ENCODE results near the gene CCDC66. TPM values are rescaled to one million over a fixed set of nuclear protein-coding genes. Genes with fewer than 3 reads are reported as not detected.

The CCDC66 gene
- polyA plus RNA-seq, 4 donors = 25.7 to 59.7 (median 41.8) TPM

- no peak for DNase-seq (ENCODE audit: low read depth in 4 of 4, low spot score in 2 of 4)
These were observed 63.4 kb downstream of the CCDC66 start for GRCh38 chr3:56620371-56620770.

DNA sequence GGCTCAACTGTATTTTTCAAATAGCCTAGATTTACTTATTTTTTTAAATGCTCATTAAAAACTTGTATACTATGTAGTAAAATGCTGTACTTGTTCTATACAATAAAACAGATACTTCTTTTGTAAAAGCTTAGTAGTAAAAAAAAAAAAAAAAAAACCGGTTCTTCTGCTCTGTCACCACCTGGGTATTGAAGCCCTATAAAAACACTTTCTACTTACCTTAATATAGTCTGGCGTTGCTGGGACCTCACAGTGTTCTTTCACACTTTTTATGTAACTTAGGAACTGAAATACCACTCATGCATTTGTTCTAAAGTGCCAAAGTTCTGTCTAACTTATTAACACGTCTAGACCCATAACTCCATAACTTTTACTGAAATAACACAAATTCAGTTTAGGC is 64.7 kb downstream of the CCDC66 start:
- peak in 1 of 4 donors; percentile 4 for DNase-seq (ENCODE audit: low read depth in 4 of 4, low spot score in 2 of 4)

GRCh38 chr3:56622381-56622780 is 65.4 kb downstream of the CCDC66 start:
- no peak for DNase-seq (ENCODE audit: low read depth in 4 of 4, low spot score in 2 of 4)

DNA sequence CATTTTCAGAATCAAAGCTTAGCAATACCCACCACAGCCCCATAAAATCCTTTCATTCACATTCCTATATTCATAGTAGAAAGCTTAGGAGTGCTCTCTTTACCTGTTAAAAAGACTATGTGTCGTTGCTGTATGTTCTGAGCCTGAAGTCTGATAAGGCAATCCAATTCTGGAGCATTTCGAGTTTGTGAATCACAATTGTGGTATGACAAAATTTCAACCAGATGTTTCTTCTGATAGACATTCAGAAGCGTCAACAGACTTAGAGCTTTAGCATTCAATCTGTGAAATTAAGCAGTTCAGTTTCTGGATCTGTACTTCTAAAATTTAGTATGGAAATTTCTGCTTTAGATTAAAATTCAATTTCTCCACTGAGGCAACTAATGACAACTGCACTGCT is 67.8 kb downstream of the CCDC66 start:
- no peak for DNase-seq (ENCODE audit: low read depth in 4 of 4, low spot score in 2 of 4)

- DNase-seq (ENCODE audit: low read depth in 4 of 4, low spot score in 2 of 4) = peak in 3 of 4 donors; percentile 11 to 43 (median 26)
These were observed 72.1 kb downstream of the CCDC66 start for GRCh38 chr3:56629047-56629446.

- DNase-seq (ENCODE audit: low read depth in 4 of 4, low spot score in 2 of 4) = peak in 3 of 4 donors; percentile 11 to 19 (median 15)
These were observed 72.5 kb downstream of the CCDC66 start for GRCh38 chr3:56629451-56629850.

GRCh38 chr3:56630966-56631365 is 74.0 kb downstream of the CCDC66 start:
- no peak for DNase-seq (ENCODE audit: low read depth in 4 of 4, low spot score in 2 of 4)

- no peak for DNase-seq (ENCODE audit: low read depth in 4 of 4, low spot score in 2 of 4)
These were observed 76.2 kb downstream of the CCDC66 start for GRCh38 chr3:56633181-56633580.

DNA sequence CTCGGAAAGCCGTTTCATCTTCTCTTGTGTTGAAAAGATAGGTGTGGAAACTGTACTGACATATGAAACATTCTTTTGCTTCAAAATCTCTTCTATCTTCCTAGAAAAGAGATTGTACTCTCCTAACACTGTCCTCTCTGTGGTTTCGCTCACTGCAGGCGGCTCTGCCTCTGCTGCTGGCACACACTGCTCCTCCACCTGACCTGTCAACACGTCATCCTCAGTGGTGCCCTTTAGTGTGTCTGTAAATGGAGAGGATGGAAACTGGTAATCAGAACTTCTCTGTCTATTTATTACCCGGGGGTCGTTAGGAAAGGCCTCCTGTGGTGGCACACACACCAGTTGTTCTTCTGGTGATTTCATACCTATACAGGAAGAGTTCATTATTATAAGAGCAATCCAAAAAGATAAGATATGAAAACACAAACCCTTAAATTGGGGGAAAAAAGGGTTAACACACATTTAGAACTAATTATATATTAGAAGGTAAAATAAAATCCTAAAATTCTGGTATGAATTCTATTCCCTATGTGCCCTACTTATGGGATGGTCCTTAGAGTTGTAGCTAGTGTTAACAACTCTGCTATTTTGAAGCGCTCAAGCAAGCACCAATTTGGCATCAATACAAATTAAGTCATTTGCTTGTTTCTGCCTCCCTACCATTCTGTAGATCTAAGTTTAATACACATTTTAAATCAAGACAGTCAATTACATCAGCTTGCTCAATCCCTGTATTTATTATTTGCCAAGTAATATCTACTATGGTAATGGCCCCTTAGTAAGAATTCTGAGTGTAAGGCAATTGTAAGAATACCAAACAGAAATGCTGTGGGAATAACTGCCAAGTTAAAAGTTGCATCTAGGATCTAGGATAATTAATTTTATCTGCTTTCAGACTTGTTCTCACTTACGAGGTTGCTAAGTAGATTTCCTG is 76.9 kb downstream of the CCDC66 start:
- DNase-seq (ENCODE audit: low read depth in 4 of 4, low spot score in 2 of 4) = no peak

GRCh38 chr3:56645407-56645806 is 88.4 kb downstream of the CCDC66 start:
- no peak for DNase-seq (ENCODE audit: low read depth in 4 of 4, low spot score in 2 of 4)

GRCh38 chr3:56654460-56654859 is 97.5 kb downstream of the CCDC66 start:
- DNase-seq (ENCODE audit: low read depth in 4 of 4, low spot score in 2 of 4) = no peak

DNA sequence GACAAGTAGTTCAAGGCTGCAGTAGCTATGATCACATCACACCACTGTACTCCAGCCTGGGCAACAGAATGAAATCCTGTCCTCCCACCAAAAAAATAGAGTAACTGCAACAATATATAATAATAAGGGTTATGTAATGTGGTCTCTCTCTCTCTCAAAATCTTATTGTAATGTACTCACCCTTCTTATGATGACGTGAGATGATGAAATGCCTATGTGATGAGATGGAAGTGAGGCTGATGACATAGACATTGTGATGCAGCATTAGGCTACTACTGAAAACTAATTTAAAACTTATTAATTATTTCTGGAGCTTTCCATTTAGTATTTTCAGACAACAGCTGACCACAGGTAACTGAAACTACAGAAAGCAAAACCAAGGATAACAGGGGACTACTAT is 98.7 kb downstream of the CCDC66 start:
- DNase-seq (ENCODE audit: low read depth in 4 of 4, low spot score in 2 of 4) = no peak

- DNase-seq (ENCODE audit: low read depth in 4 of 4, low spot score in 2 of 4) = no peak
These were observed 107.8 kb downstream of the CCDC66 start for GRCh38 chr3:56664823-56665222.

DNA sequence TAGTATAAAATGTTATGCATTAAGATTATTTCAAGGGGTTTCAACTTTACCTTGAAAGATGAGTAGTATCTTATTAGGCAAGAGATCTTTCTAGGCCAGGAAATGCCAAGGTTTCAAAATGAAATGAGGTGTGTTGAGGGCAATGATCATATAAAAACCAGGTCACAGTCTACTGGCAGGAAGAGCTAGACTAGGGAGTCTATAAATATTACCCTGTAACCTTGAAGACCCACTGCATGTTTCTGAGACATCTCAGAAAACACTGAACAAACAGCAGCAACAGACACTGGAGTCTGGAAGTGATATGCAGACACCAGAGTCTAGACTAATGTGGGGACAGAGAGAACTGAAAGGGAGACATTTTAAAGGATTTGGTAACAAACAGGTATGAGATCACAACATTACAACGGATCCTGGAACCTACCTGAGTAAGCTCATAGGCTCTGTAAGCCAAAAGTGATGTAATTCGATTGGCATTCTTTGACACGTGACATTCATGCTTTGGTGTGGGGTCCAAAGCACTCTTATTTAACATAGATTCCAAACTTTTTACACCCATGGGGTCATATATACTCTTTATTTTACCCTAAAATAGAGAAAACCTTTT is 111.1 kb downstream of the CCDC66 start:
- DNase-seq (ENCODE audit: low read depth in 4 of 4, low spot score in 2 of 4) = no peak

Other genes with a start within 250 kb of the CCDC66 start
- gene ERC2, start 88.7 kb upstream of the CCDC66 start, polyA plus RNA-seq (ENCODE audit: insufficient read length in 4 of 4) = 1 to 10 TPM; 2.0 to 4.2 (median 3.8) TPM
- 10 to 100 TPM; 67.1 to 95.1 (median 76.1) TPM for gene TASOR, start 126.1 kb downstream of the CCDC66 start, polyA plus RNA-seq (ENCODE audit: insufficient read length in 4 of 4)
- 10 to 100 TPM; 70.9 to 84.1 (median 79.2) TPM for gene ARHGEF3, start 244.8 kb downstream of the CCDC66 start, polyA plus RNA-seq (ENCODE audit: insufficient read length in 4 of 4)